Activated CD4-positive, alpha-beta T cell treated with anti-CD3 and anti-CD28 coated beads for 1 hour (primary cell): ENCODE measurements around the gene AHDC1.

Source experiments
- DNase-seq: peaks from one replicate; pipeline ENCODE4 v3.0.0-alpha.2; 2020

AHDC1 gene

DNA sequence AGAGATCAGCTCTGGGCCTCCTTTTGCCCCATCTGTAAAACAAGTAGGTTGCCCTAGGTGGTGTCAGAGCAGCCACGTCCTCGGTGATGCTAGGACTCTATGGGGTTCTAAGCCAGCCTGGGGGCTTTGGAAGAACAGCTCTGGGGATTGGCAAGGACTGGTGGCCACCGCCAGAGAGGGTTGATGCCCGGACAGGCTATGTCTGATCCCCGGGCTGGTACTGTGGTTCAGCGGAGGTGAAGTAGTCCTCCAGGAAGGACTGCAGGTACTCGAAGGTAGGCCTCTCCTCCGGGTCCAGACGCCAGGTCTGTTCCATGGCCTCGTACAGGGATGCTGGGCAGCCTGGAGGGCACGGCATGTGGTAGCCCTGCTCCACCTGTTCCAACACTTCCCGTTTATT, 8.8 kb upstream of the AHDC1 start:
- no peak for DNase-seq

DNA sequence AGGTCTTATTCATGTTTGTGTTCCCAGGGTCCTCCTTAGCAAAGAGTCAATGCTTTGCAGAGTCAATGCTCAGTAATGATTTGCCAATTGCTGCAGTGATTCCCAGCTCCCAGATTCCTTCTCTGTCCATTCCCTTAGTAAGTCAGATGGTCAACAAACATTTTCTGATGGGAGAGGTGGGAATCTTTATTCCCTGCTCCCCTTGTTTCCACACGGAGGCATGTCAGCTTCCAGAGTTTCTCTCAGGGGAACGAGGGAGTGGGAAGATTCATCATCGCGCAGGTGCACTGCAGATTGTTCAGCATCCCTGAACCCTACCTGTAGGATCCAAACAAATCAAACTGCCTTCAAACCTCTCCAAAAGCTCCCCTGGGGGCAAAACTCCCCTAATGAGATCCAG, 7.5 kb upstream of the AHDC1 start:
- no peak for DNase-seq

DNA sequence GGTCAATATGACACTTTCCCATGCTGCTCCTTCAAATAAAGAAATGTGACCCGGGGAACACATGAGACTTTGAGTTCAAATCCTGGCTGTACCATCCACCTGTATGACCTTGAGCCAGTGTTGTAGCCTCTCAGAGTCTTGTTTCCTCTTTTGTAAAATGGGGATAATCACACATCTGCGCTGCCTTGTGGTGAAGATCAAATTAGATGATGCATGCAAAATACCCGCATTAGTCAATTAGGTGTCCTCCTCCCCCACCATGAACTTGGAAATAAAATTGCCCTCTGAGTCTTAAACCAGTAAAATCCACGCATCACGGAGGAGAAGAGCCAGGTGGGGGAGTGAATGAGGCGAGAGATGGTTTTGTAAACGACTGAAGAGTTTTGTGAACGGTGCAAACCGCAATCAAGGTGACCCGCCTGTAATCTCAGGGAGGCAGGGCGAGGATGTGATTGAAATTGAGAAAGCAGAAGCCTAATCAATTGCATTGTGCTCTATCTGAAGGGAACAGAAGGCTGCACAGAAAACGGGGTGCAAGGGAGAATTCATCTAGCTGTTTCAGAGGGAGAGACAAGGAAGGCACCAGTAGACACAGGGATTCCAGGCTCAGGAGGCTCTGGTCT, 5.8 kb upstream of the AHDC1 start:
- no peak for DNase-seq

DNA sequence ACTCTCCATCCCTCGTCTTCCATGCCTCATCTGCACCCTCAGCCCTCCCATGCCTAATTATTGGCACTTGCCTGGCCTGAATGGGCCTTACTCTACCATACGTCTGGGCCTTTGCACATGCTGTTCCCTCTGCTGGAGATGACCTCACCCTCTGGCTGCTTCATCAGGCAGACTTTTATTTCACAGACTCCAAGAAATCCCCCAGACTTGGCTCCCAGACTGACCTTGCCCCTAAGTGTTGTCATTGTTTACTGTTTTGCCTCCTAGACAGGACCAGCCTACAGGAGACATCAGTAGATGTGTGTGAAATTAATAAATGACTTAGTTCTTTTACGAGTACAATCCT, 5.2 kb upstream of the AHDC1 start:
- DNase-seq: no peak

- DNase-seq: no peak
Observed at GRCh38 chr1:27607239-27607804, 3.4 kb upstream of the AHDC1 start.

- DNase-seq: no peak
Observed at GRCh38 chr1:27606708-27607238, 2.8 kb upstream of the AHDC1 start.

- DNase-seq: peak; percentile 54
Observed at GRCh38 chr1:27605796-27606707, 2.1 kb upstream of the AHDC1 start.

GRCh38 chr1:27605300-27605766, 1.4 kb upstream of the AHDC1 start:
- no peak for DNase-seq

DNA sequence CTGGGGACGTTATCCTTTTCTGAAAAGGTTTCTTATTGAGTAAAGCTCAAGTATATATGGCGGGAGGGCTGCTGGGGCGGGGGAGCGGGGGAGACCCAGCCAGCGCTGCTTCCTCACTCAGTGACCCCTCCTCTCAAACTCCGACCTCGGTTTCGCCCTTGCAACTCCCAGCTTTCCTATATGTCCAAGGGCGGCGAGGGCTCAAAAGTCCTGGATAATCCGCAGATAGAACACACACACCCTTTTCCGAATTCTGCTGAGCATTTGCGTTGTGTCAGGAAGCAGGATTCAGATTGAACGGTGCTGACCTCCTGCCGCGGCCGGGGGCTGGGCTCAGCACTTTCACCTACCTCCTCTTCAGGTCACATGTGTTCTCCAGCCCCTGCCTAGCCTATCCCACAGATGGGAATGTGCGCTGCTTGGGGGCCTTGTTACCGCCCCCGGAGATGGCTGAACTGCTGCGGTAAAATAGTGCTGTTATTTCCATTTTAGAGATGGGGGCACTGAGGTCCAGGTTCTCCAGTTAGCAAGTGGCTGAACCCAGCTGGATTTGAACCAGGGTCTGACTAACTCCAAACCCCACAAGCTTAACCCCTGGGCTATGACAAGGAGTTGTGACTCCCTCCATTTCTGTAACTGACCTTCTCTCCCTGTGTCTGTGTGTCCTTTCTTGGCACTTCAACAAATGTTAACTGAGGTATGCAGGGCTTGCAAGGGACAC, 795 bp upstream of the AHDC1 start:
- DNase-seq: no peak

GRCh38 chr1:27603309-27603680, 649 bp downstream of the AHDC1 start:
- DNase-seq: no peak

GRCh38 chr1:27602462-27603308, 1.3 kb downstream of the AHDC1 start:
- no peak for DNase-seq

GRCh38 chr1:27601771-27602461, 2.0 kb downstream of the AHDC1 start:
- DNase-seq: no peak

DNA sequence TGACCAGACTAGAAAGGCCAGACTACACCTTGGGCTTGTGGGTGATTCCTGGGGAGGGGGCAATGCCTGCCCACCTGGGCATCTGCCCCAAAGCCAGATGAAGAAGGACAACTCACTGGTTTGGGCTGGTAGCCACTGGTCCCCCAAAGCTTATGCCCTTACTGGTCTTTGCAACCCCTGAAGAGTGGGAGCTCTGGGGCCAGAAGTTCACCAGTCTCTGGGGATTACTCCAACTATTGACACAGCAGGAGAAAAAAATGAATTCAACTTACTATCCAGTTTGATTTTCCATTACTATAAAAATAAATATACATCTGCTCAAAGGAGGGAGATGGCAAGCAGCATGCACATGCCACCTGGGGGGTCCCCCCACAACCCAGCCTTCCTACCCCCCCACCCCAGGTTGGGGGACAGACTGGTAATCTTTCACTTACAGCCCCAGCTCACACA, 2.6 kb downstream of the AHDC1 start:
- no peak for DNase-seq

DNA sequence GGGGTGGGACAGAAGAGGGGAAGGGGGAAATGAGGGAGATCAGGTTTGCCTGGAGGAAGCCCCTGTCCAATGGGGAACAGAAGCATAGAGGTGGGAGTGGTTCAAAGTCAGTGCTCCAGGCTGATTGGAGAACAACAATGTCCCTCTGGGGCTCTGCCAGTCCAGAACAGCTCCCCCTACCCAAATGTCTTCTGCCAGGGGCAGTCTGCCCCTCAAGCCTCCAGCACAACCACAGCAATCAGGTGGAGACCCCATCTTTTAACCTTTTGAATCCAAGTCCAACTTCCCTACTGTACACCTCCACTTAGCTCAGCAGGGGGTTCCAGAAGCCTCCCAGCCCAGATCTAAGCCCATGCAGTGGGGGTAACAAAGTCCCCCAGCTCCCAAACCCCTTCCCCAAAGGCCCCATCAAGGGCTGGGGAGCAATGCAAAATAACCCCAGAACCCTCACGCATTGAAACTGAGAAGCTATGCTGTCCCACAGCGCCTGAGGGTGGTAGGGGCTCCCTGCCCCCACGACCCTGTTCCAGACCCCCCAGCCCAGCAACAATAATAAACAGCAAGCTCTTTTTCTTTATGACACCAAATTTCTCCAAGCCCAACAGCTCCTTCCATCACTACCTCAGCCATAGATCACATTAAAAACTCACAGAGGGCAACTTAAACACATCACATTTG, 3.3 kb downstream of the AHDC1 start:
- no peak for DNase-seq

DNA sequence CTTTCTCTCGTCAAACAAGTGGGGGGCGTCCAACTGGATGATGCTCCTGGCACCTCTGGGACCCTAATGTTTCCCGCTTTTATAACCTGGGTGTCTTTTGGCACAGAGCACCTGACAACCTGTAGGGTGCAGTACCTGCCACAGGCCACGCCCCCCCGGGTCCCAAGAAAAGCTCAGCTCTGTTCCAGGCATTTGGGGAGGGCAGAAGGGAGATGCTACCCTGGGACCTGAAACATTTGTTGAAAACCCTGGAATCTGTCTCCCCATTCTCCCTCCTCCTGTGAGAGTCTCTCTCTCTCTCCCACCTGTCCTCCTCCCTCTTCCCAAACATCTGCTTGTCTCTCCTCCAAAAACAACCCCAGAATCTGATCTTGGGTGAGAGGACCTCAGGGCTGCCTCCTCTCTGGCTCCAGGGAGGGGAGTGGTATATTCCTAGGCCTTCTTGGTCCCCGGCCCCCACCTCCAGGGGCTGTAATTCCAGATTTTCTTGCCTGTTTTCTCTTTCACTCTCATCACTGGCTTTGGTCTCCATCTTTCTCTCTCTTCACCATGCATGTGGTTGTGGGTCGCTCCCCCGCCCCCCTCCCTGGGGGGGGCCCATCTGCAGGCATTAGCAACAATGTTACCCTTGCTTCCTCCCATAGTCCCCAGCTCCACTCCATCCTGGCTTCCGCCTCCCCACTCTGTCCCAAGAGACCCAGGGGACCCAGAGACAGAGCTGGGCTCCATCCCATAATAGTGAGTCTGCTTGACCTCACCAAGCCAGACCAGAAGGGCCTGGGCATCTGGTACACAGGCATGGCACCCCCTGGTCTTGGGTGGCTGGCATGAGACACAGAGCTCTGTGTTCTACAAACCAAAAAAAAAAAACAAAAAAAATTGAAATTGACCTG, 4.1 kb downstream of the AHDC1 start:
- no peak for DNase-seq

- peak; percentile 38 for DNase-seq
Observed at GRCh38 chr1:27598902-27599528, 4.9 kb downstream of the AHDC1 start.

GRCh38 chr1:27598295-27598687, 5.7 kb downstream of the AHDC1 start:
- no peak for DNase-seq

DNA sequence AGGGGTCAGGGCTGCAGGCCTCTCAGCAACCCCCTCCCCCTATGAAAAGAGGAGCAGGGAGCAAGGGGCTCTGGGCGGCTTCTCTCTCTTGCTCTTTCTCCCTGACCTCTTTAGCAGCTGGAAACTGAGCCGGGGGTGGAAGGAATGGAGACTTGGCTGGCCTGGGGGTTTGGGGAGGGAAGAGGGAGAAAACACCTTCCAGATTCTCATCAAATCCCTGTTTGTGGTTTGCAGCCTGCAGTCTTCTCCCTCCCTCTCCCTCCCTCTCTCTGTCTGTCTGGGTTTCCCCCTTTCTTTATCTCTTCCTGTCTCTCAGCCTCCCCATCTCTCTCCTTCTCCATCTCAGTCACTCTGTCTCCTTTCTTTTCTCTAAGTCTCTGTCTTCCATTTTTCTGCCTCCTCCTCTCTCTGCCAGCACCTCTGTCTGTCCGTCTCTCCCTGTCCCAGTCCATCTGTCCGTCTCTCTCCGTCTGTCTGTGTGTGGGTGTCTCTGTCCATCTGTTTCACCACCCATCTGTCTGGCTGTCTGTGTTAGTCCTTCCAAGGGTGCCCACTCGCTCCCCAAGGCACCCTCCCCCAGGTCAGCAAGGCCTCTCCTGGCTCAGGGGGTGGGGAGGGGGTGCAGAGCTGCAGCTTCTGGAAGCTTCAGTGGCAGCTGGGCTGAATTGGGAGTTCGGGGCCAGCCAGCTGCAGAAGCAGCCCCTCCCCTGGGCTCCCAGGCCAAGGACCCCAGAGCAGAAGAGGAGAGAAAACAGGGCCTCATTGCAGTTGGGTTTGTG, 6.2 kb downstream of the AHDC1 start:
- no peak for DNase-seq

DNA sequence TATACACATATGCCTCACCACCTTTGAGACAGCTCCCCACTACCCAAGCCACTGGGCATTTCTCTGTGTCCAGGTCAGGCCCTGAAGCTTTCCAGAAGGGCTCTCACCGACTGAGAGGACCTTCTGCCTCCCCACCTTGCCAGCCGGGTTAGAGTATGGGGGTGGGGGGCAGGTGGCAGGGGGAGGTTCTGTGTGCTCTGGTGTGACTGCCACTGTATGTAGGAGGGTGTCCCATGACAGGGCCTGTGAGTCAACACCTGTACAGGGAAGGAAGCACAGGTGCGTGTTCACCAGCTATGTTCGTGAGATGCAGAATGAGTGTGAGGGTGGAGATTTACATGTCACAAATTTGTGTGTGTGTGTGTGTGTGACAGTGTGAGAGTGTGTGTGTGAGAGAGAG, 7.0 kb downstream of the AHDC1 start:
- DNase-seq: no peak
